Subcutaneous adipose tissue (tissue), 4 donors: Measurements from ENCODE around the gene STAT5B. TPM values are rescaled to one million over a fixed set of nuclear protein-coding genes. Genes with fewer than 3 reads are reported as not detected.

Experiments used
- CTCF ChIP-seq: fragments of 450-650 bp; IDR thresholded peaks from one replicate; pipeline ENCODE4 v1.5.1; 2016; ENCODE audit warnings: low read depth, mild to moderate bottlenecking, control low read depth, antibody characterized with exemption, moderate library complexity
- total RNA-seq, 4 donors: library from RNA; depleted of rRNA; stranded (reverse); fragments of >200 nt; gene quantifications; one replicate each; pipeline ENCODE4 v1.1.0, GENCODE V29; 2016

The STAT5B gene
- total RNA-seq, 4 donors from 2014 or later, result 87.6 to 200 (median 113) TPM

- no peak for TF ChIP-seq CTCF
These were observed 584 bp upstream of the STAT5B start for GRCh38 chr17:42276609-42277341.

GRCh38 chr17:42275527-42276358 lies 448 bp downstream of the STAT5B start:
- TF ChIP-seq CTCF, result no peak

GRCh38 chr17:42274812-42275526 lies 1.2 kb downstream of the STAT5B start:
- no peak for TF ChIP-seq CTCF

- TF ChIP-seq CTCF, result no peak
These were observed 2.0 kb downstream of the STAT5B start for GRCh38 chr17:42274253-42274542.

- no peak for TF ChIP-seq CTCF
These were observed 2.5 kb downstream of the STAT5B start for GRCh38 chr17:42273474-42274252.

- TF ChIP-seq CTCF, result no peak
These were observed 3.9 kb downstream of the STAT5B start for GRCh38 chr17:42272162-42272907.
